Measurements from ENCODE around the gene RTRAF.

Gene RTRAF

GRCh38 chr14:51989293-51990234 is at the start of gene RTRAF:
Gene RTRAF (plus strand): TSS chr14:51989546. CDS start chr14:51989640, 94 bp downstream.
- peak; percentile 89 for DNase-seq

GRCh38 chr14:51939755-51940301 is 49.5 kb upstream of the RTRAF start:
- no peak for DNase-seq

GRCh38 chr14:51942971-51943370 is 46.4 kb upstream of the RTRAF start:
- DNase-seq, result no peak

- no peak for DNase-seq
Measured at GRCh38 chr14:51950007-51950406, 39.3 kb upstream of the RTRAF start.

GRCh38 chr14:51951656-51952055 is 37.7 kb upstream of the RTRAF start:
- no peak for DNase-seq

GRCh38 chr14:51954031-51954430 is 35.3 kb upstream of the RTRAF start:
- DNase-seq, result no peak

- no peak for DNase-seq
Measured at GRCh38 chr14:51954657-51955056, 34.7 kb upstream of the RTRAF start.

GRCh38 chr14:51957950-51958349 is 31.4 kb upstream of the RTRAF start:
- DNase-seq, result no peak

- DNase-seq, result no peak
Measured at GRCh38 chr14:51959928-51960327, 29.4 kb upstream of the RTRAF start.

GRCh38 chr14:51960866-51961265 is 28.5 kb upstream of the RTRAF start:
- no peak for DNase-seq

GRCh38 chr14:51962711-51963110 is 26.6 kb upstream of the RTRAF start:
- DNase-seq, result no peak

GRCh38 chr14:51963286-51963685 is 26.1 kb upstream of the RTRAF start:
- no peak for DNase-seq

GRCh38 chr14:51967521-51967920 is 21.8 kb upstream of the RTRAF start:
- DNase-seq, result no peak

- DNase-seq, result no peak
Measured at GRCh38 chr14:51969852-51970540, 19.4 kb upstream of the RTRAF start.

GRCh38 chr14:51972566-51972965 is 16.8 kb upstream of the RTRAF start:
- DNase-seq, result no peak

GRCh38 chr14:51977075-51977474 is 12.3 kb upstream of the RTRAF start:
- DNase-seq, result no peak

- DNase-seq, result no peak
Measured at GRCh38 chr14:51978681-51979085, 10.7 kb upstream of the RTRAF start.

GRCh38 chr14:51979088-51979709 is 10.1 kb upstream of the RTRAF start:
- peak; percentile 81 for DNase-seq

GRCh38 chr14:51981218-51981854 is 8.0 kb upstream of the RTRAF start:
- DNase-seq, result no peak

GRCh38 chr14:51988221-51988620 is 1.1 kb upstream of the RTRAF start:
- DNase-seq, result no peak

GRCh38 chr14:51990488-51990887 is 1.1 kb downstream of the RTRAF start:
- DNase-seq, result no peak

- no peak for DNase-seq
Measured at GRCh38 chr14:51993285-51993920, 4.1 kb downstream of the RTRAF start.
